CD4-positive, alpha-beta T cell (primary cell): ENCODE measurements around the gene NEK7. TPM values are rescaled to one million over a fixed set of nuclear protein-coding genes. Genes with fewer than 3 reads are reported as not detected.

Experiments
- ATAC-seq: fragments of 200-7000 bp; cut with Tn5 transposase; one replicate; pipeline ENCODE4 v1.10.0; 2022; ENCODE audit warnings: mild to moderate bottlenecking; ENCODE audit not compliant: poor library complexity
- CTCF ChIA-PET: fragments of 350-600 bp; sonication (Branson Sonifier 250); formaldehyde crosslinking; loops from one replicate; lab custom pipeline; 2021; ENCODE audit warnings: antibody characterized with exemption, inconsistent platforms; lab: Charles Lee
- POLR2A ChIA-PET: fragments of 350-600 bp; sonication (Branson Sonifier 250); formaldehyde crosslinking; loops from one replicate; lab custom pipeline; 2021; ENCODE audit warnings: antibody characterized with exemption, inconsistent platforms; lab: Charles Lee
- DNase-seq, 14 experiments: peaks; one replicate each; pipeline ENCODE4 v3.0.0-alpha.2; 2013 to 2020; ENCODE audit warnings: mixed read lengths in 2 of 14
- H3K27ac ChIP-seq, 2 donors: one replicate each; pipeline versions ENCODE4 v1.5.1 to v1.7.0; 2013; ENCODE audit warnings: low read length in 2 of 2, low read depth in 1 of 2, mild to moderate bottlenecking in 1 of 2
- H3K27me3 ChIP-seq, 2 experiments: 1 replicate in 1 of 2; 2 replicates in 1 of 2; pipeline versions ENCODE4 v1.6.1 to v1.7.0; 2013; ENCODE audit warnings: low read length in 2 of 2, control low read depth in 1 of 2, mild to moderate bottlenecking in 1 of 2, moderate library complexity in 1 of 2; ENCODE audit not compliant: insufficient read depth in 2 of 2, control insufficient read depth in 1 of 2
- H3K36me3 ChIP-seq: one replicate; pipeline ENCODE4 v1.6.1; 2013; ENCODE audit warnings: low read length, control low read depth; ENCODE audit not compliant: insufficient read depth
- H3K4me1 ChIP-seq: one replicate; pipeline ENCODE4 v1.6.1; 2013; ENCODE audit warnings: low read length, control low read depth; ENCODE audit not compliant: insufficient read depth
- H3K4me3 ChIP-seq: one replicate; pipeline ENCODE4 v1.5.1; 2013; ENCODE audit warnings: mild to moderate bottlenecking, low read length, moderate library complexity
- H3K9me3 ChIP-seq, 2 experiments: 1 replicate in 1 of 2; 2 replicates in 1 of 2; pipeline versions ENCODE4 v1.6.1 to v1.7.0; 2013; ENCODE audit warnings: low read length in 2 of 2, mild to moderate bottlenecking in 2 of 2, control low read depth in 1 of 2, moderate library complexity in 1 of 2; ENCODE audit not compliant: control insufficient read depth in 1 of 2, insufficient read depth in 1 of 2
- H3K27ac Mint-ChIP-seq: one replicate; pipeline ENCODE4 v1.8.0; 2020; ENCODE audit warnings: mixed read lengths
- H3K27me3 Mint-ChIP-seq: one replicate; pipeline ENCODE4 v1.8.0; 2021; ENCODE audit warnings: mixed read lengths
- H3K36me3 Mint-ChIP-seq: one replicate; pipeline ENCODE4 v1.8.0; 2021; ENCODE audit warnings: low read depth, mixed read lengths
- H3K4me1 Mint-ChIP-seq: one replicate; pipeline ENCODE4 v1.8.0; 2021; ENCODE audit warnings: low read depth, mixed read lengths
- H3K4me3 Mint-ChIP-seq: one replicate; pipeline ENCODE4 v1.8.0; 2020; ENCODE audit warnings: mild to moderate bottlenecking, mixed read lengths
- H3K9me3 Mint-ChIP-seq: one replicate; pipeline ENCODE4 v1.8.0; 2020; ENCODE audit warnings: mixed read lengths
- CTCF ChIP-seq: fragments of 200-600 bp; IDR thresholded peaks from one replicate; pipeline ENCODE4 v1.8.0; 2022; ENCODE audit warnings: antibody characterized with exemption, mild to moderate bottlenecking
- intact Hi-C, 2 experiments: fragments of 100-400 bp; cut with DNase I in 1 of 2; cut with micrococcal nuclease in 1 of 2; formaldehyde crosslinking; loops; one replicate each; pipeline versions ENCODE4 v1.15.1 to v1.9.0; 2023 to 2025; cut with DNase I, micrococcal nuclease
- total RNA-seq, 174 experiments: library from RNA in 2 of 174; stranded (reverse) in 2 of 174; gene quantifications; one replicate each; pipeline ENCODE4 v1.2.3 and lab custom pipeline; 2021 to 2026

Gene NEK7
- total RNA-seq, 2 experiments from 2014 or later: 11.8 to 13.0 TPM

DNA sequence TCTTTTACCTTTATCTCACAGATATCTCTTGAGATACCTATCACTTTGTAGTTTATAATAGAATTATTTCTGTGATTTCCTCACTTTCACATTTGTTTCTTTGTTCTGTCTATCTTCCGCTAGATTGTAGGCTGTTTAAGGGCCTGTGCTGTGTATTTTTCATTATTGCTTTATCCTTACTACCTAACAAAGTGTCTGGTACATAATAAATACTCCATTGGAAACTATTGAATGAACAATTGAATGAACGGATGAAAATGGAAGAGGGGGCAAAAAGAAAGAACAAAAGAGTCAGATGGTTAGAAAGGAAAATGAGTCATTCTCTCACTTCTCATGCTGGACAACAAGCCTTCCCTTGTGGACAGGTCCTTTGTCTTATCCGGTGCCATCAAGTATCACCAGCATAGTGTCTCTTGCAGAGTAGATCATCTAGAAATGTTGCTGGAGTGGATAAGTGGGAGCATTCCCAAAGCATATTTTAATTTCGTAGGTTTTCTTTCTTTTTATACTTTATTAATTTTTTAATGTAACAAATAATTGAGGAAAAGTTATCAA lies 159.8 kb downstream of the NEK7 start:
- TF ChIP-seq CTCF: no peak
- Mint-ChIP-seq H3K9me3 (no peaks in the 10 kb centered on the region), H3K36me3 (peaks cover 63% of the 10 kb centered on the region), H3K4me3 (no peak overlapping the region), H3K27ac (no peak overlapping the region), H3K27me3 (no peaks in the 10 kb centered on the region), H3K4me1 (peaks cover 21% of the 10 kb centered on the region)
- H3K4me1 ChIP-seq: peaks cover 2% of the 10 kb centered on the region
- ATAC-seq (no peak), DNase-seq (no peak)
- no peaks in the 10 kb centered on the region for H3K27me3 ChIP-seq
- POLR2A ChIA-PET: no interaction called here
- H3K36me3 ChIP-seq: peaks cover 22% of the 10 kb centered on the region
- CTCF ChIA-PET: no interaction called here
- intact Hi-C loops: no loop called here
- H3K27ac ChIP-seq: no peak overlapping the region
- peaks cover 0 to 4% of the 10 kb centered on the region in 2 experiments for H3K9me3 ChIP-seq
- H3K4me3 ChIP-seq: no peak overlapping the region

- Mint-ChIP-seq H3K9me3 (no peaks in the 10 kb centered on the region), H3K36me3 (peaks cover 56% of the 10 kb centered on the region), H3K27me3 (no peaks in the 10 kb centered on the region), H3K27ac (peak overlapping the region; percentile 15), H3K4me3 (no peak overlapping the region), H3K4me1 (peaks cover 21% of the 10 kb centered on the region)
- peaks cover 2% of the 10 kb centered on the region for H3K4me1 ChIP-seq
- peaks cover 22% of the 10 kb centered on the region for H3K36me3 ChIP-seq
- CTCF ChIA-PET: no interaction called here
- intact Hi-C loops: no loop called here
- ATAC-seq: no peak
- H3K27me3 ChIP-seq: no peaks in the 10 kb centered on the region
- H3K27ac ChIP-seq: no peak overlapping the region
- no peak for DNase-seq
- H3K9me3 ChIP-seq: peaks cover 0 to 4% of the 10 kb centered on the region in 2 experiments
- no peak for TF ChIP-seq CTCF
- H3K4me3 ChIP-seq: no peak overlapping the region
- POLR2A ChIA-PET: no interaction called here
These were observed 161.3 kb downstream of the NEK7 start for GRCh38 chr1:198318085-198318484.

GRCh38 chr1:198320759-198321158 lies 164.0 kb downstream of the NEK7 start:
- no peak for TF ChIP-seq CTCF
- H3K4me1 ChIP-seq: no peaks in the 10 kb centered on the region
- Mint-ChIP-seq H3K4me1 (peaks cover 15% of the 10 kb centered on the region), H3K36me3 (peaks cover 50% of the 10 kb centered on the region), H3K27me3 (no peaks in the 10 kb centered on the region), H3K27ac (no peak overlapping the region), H3K4me3 (no peak overlapping the region), H3K9me3 (no peaks in the 10 kb centered on the region)
- no peaks in the 10 kb centered on the region for H3K9me3 ChIP-seq
- no peak overlapping the region for H3K27ac ChIP-seq
- DNase-seq (no peak), ATAC-seq (no peak)
- POLR2A ChIA-PET: no interaction called here
- peaks cover 18% of the 10 kb centered on the region for H3K36me3 ChIP-seq
- no peak overlapping the region for H3K4me3 ChIP-seq
- no peaks in the 10 kb centered on the region for H3K27me3 ChIP-seq
- CTCF ChIA-PET: no interaction called here
- intact Hi-C loops: no loop called here
